Stimulated activated CD4-positive, alpha-beta T cell treated with anti-CD3 and anti-CD28 coated beads, Interleukin-2, amount 100 ng/mL, for 24 hours (primary cell): ENCODE data around the gene PHF14.

Experiments used
- DNase-seq, 2 donors: peaks; one replicate each; pipeline ENCODE4 v3.0.0-alpha.2; 2020

The PHF14 gene

DNA sequence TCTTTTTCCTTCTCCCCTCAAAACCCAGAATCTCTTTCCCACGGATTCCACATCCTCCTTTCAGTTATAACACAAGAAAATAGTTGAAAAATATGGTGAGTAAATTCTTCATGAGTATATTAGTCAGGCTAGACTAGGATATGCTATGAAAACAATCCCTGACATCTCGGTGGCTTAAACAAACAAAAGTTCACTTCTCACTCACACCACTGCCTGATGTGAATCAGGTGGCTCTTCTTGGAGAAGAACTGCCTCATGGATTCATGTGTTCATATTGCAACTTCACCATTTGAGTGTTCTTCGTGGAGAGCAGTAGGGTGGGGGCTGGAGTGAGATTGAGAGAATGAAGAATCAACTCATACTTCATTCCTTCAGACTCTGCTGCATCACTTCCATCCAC lies 204.1 kb downstream of the PHF14 start:
- DNase-seq: no peak

DNA sequence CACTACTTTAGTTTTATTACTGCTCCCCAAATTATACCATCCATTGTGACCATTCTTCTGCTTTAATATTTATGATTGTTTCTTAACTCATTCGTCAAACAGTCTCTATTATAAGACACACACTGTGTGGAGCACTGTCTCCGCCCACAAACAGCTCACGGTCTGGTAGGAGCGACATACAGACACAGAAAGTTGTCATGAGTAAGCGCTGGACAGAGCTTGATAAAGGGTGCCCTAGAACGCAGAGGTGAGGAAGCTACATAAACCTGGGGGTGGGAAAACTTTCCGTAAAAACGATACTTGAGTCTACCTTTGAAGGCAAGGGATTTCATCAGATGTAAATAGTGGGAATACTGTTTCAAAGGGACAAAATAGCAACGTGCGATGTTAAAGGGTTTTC lies 207.9 kb downstream of the PHF14 start:
- no peak for DNase-seq

DNA sequence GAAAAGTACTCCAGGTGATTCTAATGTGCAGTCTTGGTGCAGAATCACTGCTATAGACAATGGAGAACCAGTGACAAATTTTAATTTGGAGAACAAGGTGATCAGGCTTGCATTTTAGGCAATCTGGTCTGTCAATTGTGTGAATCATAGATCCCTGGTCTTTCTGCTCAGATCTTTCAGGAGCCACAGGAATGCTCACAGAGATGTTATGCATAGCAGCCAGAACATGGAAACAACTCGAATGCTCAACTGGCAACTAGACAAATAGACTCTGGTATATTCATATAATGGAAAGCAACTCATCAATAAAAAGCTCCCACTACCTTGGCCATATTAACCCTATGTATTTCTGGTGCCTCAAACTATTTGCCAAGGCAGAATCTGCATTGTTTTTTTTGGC lies 209.1 kb downstream of the PHF14 start:
- DNase-seq: no peak

DNA sequence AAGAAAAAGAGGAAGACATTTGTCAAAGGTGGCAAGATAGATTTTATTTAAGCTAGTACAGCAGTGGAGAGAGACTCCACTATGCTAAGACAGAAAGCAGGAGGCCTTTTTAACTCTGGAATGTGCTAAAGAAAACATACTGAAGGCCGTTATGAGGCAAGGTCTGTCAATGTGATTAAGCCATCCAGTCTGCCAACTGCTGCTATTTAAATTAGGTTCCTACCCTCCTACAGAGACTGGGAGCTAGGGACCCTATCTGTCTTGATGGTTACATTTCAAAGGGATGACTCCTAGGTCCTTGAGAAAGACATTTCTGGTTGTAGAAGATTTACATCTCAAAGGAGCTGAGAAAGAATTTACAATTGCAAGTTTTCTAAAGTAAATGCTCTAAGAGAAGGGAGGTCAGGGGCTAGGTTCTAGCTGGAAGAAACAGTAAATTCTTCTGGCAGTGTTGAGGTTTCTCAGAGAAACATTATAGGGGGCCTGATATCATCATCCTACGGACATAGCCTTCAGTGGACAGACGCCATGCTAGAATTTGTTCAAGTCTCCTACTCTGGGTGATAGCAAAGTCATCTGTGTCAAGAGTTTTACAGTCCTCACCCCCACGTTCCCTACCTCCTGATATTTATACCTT lies 211.6 kb downstream of the PHF14 start:
- DNase-seq: no peak

DNA sequence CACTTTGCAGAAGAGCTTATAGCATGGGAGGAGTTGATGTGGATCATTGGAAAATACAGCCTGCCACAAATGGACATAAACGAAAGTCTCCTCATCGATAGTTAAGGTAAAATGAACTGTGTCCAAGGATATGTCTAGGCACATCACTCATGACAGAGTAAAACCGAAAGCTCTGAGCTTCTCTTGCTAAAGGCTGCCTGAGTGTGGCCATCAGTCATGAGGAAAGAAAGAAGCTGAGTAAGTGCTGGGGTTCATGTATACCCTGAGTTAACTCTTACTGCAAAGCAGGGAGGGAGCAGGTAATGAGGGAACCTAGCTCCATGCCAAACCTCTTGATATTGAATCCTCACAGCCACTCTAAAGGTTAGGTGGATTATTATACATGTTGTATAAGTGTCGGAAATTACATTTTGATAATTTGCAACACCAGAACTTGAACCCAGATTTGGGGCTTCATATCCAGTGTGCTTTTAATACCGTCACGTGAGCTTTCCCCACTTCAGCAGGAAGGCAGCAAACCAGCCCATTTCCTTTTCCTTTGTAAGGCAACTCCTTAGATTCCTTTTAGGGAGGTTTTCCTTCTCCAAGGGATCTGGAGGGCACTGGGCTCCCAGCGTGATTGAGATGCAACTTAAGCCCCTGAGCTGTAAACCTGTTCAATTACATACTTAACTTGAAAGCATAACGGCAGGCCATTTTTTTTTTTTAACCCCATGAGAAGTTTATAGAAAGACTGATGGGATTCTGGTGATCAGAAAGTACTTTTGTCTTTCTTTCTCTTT lies 215.0 kb downstream of the PHF14 start:
- DNase-seq: no peak

DNA sequence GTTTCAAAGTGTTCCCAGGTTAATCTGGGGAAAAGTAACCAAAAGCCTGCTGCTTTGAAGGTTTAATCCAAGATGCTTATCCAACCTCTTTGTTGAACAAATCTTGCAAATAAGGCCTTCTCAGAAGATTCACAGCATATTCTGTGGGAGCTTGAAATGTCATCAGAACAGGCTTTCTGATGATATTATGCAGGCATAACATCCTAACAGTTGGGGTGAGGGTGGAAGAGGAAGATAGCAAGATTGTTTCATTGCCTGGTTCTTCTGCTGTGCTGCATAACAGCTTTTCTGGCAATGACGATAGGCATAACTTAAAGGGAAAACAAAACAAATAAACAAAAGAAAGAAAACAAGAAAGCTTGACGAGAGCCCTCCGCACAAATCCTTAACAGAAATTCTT lies 217.4 kb downstream of the PHF14 start:
- DNase-seq: no peak

DNA sequence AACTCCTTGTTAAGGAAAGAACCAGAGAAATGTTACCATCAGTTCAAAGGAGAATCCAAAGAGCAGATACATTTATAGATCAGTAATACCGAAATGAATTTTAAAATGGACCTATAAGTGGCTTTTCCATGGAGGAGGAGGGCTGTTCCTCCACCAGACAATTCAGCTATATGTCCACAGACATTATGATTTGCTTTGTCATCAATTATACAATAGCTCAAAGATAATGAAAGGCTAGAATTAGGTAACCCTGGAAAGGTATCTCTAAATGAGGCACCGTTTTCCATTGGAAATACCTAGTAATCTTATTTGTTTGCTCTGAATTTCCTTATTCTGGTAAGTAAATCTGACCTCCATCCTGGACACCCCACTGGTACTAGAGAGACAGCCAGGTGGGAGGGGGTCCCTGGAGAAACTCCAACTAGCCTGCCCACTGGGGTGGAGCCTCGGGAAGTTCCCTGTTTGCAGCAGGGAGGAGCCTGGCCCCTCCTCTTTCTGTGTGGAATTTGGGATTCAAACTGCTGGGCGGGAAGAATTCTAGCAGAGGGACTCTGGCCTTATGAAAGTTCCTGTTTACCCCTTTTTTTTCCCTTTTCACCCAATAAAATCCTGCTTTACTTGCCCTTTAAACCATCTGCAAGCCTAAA lies 218.0 kb downstream of the PHF14 start:
- DNase-seq: no peak

DNA sequence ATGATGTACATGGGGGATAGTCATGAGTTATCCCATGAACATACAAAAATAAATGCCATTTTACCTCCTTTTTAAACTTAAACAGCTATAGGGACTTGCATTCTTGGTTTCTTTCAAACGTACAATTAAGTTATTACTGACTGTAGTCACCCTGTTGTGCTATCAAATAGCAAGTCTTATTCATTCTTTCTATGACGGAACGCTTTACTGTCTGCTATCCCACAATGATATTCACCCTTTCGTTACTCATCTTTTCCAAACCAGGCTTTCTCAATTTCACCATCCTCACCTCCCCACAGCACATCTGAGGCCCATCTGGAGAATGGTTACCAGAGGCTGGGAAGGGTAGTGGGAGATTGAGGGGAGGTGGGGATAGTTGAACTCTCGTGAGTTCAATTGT lies 218.8 kb downstream of the PHF14 start:
- no peak for DNase-seq

DNA sequence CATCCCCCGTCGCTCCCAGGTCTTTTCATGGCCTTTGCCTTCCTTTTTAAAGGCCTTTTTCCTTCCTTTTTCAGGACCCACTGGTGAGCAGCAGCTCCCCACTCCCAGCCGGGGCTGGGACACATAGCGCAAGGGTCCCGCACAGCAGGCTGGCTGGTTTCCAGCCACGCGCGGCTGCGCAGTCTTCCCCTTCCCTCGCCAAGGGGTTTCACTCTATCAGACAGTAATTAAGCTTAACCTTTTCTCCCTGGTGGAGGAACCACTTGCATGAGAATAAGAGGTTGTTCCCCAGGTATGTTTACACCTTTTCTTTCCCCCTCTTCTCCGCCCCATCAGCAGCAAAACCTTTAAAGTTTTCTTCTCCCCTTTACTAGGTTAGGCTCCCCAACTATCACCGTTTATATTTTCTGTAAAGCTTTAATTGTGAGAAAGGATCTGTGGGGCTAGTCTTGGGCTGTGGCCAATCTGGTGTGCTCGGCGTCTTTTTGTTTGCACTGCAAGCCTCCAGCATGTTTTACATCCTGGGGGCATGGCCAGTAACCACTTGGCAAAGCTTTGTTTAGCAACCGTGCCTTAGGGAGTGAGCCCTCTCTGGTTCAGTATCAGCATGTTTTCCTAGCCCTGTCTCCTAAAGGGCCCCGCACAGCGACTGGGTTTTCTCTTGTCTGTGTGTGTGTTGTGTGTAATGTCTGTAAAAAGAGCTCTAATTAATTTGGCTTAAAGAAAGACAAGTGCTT lies 219.6 kb downstream of the PHF14 start:
- DNase-seq: no peak

DNA sequence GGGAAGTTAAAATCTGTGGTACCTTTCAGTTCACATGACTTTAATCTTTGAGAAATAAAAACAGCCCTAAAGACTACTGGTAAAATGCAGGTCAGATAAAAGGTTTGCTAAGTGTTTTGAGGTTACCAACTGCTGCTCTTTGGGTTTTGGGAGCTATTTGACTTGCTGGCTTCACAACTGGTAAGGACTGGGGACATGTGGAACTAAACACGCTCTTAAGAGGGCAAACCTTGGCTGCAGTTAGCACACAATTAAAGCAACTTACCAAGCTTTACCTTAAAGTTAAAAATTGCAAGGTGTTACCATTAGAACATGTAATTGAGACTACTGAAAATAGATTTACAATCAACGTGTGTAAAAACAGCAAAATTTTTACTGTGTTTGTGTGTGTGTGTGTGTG lies 220.2 kb downstream of the PHF14 start:
- no peak for DNase-seq

DNA sequence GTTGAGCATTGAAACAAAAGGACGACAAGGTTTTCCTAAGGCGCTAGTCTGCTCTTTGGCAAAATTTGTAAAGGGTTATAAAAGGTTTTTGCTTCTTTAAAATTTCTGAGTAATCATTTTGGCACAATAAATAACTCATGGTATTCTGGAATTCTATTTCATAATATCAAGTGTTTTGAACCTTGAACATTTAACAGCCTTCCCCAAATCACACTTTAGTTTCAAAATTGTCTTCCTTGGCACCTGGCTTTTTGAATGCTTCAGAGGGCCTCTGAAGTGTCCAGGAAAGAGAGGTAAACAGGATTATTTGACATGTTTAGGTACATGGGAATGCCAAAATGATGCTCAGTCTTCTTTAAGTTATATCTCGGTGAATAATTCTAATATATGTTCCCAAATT lies 220.8 kb downstream of the PHF14 start:
- no peak for DNase-seq

DNA sequence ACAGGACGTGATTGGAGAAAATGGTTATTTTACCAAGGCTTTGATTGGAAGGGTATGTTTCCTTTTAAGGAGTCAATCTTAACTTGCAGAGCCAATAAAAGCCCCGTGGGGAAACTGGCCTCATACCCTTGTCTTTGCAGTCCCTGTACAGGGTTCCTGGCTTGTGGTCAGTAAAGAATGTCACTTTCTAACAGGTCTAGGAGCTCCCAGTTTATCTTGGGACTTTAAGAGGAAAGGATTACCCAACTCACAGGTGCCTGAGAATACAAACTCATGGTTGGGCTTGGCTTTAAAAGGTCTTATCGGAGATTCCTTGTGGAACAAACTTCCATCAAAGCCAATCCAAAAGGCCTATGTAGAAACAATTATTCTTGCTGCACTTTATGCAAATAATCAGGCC lies 221.8 kb downstream of the PHF14 start:
- DNase-seq: no peak

DNA sequence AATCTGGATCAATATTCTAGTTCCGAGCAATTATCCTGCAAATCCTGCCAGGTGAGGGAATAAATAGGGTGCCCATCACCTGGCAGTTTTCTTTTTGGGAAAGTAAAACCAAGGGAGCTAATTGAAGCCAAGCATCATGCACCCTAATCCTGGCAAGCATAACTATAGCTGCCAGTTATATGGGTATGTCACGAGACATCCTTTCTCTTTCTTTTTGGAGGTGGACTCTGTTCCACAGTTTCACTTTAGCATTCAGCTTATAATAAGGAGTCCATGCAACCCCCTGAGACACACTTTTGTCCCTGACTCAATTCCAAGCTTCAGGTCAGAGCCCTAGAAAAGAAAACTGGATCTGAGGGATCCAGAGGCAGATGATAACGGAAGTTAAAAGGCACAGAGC lies 222.5 kb downstream of the PHF14 start:
- DNase-seq: no peak

DNA sequence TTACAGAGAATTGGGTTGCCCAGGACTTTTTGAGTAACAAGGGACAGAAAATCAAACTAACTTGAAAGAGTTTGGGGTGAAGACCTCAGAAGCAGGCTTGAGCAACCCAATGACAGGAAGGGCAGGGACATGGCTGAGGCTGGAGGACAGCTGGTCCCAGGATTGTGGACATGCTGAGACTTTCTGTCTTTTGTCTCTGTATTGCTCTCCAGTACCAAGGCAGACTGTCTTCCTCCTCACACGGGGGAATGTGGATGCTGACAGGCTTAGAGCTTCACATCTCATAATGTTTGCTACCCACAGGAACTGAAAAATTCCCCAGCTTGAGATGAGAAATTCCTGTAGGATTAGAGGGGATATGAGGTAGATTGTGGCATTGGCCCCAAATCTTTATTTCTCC lies 229.6 kb downstream of the PHF14 start:
- DNase-seq: no peak

DNA sequence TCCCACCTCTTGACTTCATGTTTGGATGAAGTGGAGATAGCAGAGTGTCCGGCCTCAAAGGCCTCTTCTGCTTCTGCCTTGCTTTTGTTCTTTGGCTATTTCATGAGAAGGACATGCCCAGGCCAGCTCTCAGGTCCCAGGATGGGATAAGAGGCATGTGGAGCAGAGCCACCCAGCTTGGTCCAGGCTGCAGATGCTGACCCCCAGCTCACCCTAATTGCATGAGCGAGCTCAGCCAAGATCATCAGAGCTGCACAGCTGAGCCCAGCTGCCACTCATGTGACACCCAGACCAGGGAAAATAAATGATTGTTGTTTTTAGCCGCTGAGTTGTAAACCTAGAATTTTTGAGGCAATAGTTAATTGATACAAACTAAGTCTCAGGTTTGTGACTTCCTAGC lies 230.0 kb downstream of the PHF14 start:
- no peak for DNase-seq

DNA sequence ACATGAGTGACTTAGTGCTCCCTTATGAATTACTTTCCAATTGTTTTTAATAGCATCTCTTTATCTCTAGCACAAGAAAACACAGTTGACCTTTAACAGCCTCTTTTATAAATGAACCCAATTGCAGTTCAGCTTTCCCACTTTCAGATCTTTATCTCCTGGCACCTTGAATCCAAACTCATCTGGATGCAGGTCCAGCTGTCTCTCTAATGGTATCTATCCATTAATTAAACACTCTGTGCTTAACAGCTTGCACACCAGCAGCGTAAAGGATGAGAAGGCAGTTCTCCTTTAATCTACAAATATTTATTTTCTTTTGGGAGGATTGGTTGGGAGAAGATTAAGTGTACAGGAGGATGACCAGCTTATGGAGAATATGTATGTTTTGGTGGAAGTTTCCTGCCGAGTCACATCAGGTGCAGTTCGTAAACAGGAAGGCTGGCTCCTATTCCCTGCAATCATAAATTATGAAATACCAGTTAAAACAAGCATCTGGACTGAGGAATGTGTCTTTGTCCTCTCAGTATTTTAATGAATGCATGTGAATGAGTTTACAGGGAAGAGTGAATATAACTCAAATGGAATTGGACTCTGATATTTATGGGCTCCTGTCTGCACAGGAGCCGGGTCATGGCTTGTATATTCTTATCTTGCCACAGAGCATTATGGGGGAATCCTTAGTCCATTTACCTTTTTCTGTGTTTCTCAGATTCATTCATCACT lies 232.7 kb downstream of the PHF14 start:
- DNase-seq: no peak

DNA sequence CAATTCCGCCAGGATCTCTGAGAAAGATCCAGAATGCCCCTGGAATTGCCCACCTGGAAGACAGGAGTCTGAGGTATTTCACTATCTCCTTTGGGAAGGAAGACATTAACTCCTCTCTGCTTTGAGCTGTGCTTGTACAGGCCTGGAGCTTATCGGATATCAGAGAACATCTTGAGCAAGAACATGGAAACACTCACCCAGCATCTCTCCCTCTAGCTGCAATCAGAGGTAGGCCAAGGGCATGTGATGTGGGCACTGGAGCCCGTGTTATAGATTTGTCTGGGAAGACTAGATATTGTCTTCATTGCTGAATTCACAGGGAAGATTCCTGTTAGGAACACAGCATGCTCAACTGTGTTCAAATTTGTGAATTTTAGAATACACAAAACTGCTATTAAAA lies 233.9 kb downstream of the PHF14 start:
- DNase-seq: no peak

DNA sequence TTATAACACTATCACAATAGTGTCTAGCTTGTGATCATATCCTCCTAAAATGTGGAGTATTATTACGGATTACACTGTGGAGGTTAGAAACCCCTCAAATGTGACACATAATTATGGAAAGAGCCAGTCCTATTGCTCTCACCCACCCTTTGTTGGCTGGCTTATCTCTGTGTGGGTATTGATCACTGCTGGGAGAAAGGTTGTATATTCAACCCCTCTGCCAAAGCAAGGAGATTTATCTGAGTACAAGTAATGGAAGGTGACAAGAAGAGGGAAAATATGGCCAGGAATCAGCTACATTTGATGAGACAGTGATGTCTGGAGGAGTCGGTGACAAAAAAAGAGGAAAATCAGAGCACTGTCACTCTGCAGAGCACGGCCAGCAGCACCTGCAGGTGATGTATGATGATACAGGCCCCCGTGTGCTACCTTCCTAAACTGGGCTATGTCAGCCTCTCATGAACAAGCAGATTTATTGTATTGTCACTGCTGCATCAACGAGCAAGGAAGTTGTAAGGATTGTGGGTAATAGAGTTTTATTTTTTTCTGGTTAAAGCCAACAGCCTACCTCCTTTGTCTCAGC lies 235.3 kb downstream of the PHF14 start:
- no peak for DNase-seq

DNA sequence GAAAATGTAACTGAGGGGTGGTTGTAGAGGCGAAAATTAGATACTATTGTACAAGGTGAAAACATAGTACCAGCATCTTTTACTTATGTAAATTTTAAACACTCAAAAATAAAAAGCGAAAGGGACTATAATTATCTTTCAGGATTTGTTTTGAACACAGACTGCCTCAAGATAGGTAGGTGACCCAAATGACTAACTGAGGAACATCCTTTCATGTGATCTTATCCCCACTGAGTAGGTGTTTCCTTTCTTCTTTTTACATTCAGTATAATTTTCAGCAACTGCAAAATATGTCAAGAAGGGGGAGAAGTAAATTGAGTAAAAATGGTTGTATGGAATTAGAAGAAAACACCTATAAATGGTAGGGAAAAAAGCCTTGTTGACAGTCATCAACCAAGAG lies 236.7 kb downstream of the PHF14 start:
- no peak for DNase-seq

DNA sequence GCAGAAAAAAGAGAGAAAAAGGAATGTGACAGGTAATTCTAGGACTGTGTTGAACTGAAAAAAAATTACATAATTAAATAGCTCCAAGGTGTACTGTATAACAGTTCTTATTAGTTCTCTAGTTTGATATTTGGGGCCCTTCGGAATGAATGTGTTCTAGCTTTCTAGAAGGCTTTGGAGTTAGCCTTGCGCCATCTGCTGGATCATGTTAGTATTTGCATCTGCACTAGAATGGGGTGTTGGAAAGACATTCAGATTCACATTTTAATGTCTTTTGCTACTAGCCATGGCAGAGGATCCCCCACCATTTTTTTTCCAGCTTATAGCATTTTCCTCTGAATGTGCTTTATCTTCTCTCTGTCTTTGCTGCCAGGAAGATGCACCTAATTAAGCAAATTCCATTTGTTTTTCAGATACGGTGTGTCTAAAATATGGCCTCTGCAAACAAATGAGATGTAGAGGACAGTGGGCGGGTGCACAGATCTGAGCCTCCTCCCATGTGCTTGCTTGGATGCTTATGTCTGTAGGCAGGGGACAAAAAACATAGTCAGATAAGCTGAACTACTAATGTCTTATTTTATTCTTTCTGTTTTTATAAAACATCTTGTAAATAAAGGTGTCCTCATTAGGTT lies 238.5 kb downstream of the PHF14 start:
- DNase-seq: peak; percentile 38 to 46

DNA sequence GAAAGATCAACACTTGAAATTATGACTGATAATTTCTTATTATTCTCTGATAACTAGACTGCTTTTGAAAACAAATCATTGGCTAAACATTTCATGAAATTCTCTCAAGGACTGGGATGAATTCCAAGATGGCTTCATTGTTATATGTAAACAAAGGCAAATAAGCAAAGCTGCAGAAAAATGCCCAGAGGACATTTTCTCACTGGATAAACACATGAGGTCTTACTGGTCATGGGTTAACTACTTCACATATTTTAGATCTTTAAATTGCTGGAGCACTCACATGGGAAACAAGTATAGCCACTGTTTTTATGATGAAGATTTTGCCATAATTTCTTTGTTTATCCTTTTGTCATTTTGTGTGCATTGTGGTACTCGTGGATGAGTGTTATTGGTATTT lies 239.1 kb downstream of the PHF14 start:
- no peak for DNase-seq

DNA sequence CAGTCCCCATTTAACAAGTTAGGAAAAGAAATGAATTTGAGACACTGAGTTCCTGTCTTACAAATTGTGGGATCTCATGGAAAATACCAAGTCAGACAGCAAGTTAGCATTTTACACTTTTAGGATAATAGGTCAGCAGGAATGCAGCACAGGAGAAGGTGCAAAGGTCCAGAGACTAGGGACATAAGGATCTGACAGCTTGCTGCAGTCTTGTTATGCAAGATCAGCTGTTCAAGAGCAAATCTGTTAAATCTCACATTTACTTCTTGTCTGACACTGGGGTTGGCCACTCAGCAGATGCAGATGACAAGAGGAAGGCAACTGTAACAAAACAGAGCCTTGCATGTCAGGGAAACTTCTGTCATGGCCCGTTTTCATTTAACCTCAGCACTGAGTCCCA lies 239.6 kb downstream of the PHF14 start:
- no peak for DNase-seq
